A549 treated with CpdA at 1 μM for 4 hours (cell line): Measurements from ENCODE around the gene CEP131. TPM values are rescaled to one million over a fixed set of nuclear protein-coding genes. Genes with fewer than 3 reads are reported as not detected.

ENCODE experiments used
- total RNA-seq: library from RNA; stranded (reverse); fragments of 200-300 nt; extraction: Qiagen RNA extraction; gene quantifications from 5 replicates; pipeline ENCODE4 v1.2.3, GENCODE V29; 2022; ENCODE audit warnings: low read depth

The CEP131 gene
- 6.3 to 9.6 TPM (median 7.9 TPM) in 5 replicates for total RNA-seq

DNA sequence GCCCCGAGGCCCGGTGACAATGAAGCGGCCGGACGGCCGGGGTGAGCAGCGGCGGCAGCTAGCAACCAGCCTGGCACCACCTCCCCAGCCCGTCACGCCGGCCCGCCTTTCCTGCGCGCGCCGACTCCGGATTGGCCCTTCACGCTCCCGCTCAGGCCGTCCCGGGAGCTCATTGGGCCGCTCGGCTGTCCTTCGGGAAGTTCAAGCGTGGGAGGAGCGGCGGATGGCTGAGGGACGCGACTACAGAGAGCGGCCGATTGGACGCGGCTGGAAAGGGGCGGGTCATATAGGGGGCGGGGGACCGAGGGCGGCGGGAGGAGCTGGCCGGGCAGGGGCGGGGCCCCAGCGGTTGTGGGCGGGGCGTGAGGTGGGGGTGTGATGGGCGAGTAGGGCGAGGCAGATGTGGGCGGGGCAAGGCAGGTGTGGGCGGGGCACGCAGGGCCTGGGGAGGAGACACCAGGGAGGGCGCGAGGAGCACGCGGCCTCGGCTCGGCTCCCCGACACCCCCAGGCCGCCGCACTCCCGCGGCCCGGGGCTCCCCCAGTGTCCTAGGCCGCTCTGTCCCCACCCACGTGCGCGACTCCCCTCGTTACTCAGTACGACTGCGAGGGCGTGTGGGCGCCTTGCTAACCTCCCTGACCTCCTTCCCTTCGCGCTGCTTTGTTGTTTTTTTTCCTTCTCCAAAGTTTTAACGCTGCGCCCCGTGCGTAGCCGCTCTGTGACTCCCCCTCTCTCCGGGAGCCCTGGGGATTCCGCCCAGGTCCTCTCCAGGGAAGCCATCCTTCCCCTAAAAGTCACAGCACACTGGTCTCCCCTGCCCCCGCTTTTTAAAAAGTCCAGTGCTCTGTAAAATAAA, at the start of gene CEP131:
CEP131 (minus strand) TSS at position 60 of the 856 bp plus-strand sequence. CDS start 2,909 bp downstream, outside the sequence.

GRCh38 chr17:81238815-81239713, 16.3 kb upstream of the CEP131 start, which contains the start of the genes NDUFAF8 and TEPSIN:
Gene NDUFAF8, plus strand, starts transcription at chr17:81239318. Its CDS starts 46 bp downstream, at chr17:81239364.
Gene TEPSIN, minus strand, starts transcription at chr17:81239055. Its CDS starts 22 bp downstream, at chr17:81239033.

GRCh38 chr17:81166033-81166492, 56.7 kb downstream of the CEP131 start, which contains the start of gene AATK:
Gene AATK, minus strand, starts transcription at chr17:81166221. Its CDS starts 229 bp downstream, at chr17:81165992.

DNA sequence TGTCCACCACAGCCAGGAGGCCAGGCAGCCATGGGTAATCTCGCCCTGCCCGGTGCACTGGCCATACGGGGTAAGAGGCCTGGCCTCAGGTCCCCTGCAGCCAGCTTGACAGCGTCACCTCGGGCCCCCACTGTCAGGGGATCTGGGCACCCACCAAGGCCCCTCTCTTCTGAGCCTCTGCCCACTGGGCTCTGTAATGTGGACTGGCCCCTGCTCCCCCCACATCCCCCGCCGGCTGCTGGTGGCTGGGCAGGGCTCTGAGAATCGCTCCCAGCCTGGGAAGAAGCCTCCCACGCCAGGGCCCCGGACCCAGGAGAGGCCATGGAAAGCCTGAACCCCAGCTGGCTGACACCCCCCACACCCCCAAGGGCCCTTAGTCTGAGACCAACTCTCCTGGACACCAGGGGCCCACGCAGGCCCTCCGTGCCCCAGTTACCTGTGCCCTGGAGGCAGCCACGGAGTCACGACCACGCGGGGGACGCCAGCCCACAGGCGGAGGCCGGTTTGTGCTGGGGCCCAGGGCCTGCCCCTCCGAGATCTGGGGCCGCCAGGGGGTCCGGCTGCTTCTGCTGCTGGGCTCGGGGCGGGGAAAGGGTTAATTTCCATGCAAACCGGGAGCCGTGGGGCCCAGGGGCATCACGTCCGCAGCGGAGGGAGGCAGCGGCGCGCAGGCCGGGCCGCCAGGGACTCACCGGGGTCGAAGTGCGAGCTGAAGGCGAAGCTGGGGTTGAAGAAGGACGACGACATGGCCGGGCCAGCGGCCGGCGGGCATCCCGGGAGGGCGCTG, 57.3 kb downstream of the CEP131 start, which contains the start of gene PVALEF:
PVALEF (plus strand) TSS at position 262 of the 787 bp plus-strand sequence. CDS start 15,720 bp downstream, outside the sequence.

Other genes starting within 250 kb of the CEP131 start
- 27.3 to 36.4 TPM (median 32.0 TPM) in 5 replicates for gene CHMP6, start 231.1 kb downstream of the CEP131 start, total RNA-seq
- gene BAIAP2, start 187.8 kb downstream of the CEP131 start, total RNA-seq: 49.6 to 71.3 TPM (median 61.7 TPM) in 5 replicates
- not detected in 5 replicates for gene PVALEF, start 57.5 kb downstream of the CEP131 start, total RNA-seq
- 0.23 to 0.52 TPM (median 0.43 TPM) in 5 replicates for gene AATK, start 56.7 kb downstream of the CEP131 start, total RNA-seq
- 18.0 to 33.4 TPM (median 28.4 TPM) in 5 replicates for gene TEPSIN, start 16.1 kb upstream of the CEP131 start, total RNA-seq
- gene NDUFAF8, start 16.4 kb upstream of the CEP131 start, total RNA-seq: 98.7 to 229 TPM (median 216 TPM) in 5 replicates
- gene SLC38A10, start 72.3 kb upstream of the CEP131 start, total RNA-seq: 52.1 to 80.0 TPM (median 72.8 TPM) in 5 replicates
- gene BAHCC1, start 172.5 kb upstream of the CEP131 start, total RNA-seq: 12.9 to 18.2 TPM (median 15.4 TPM) in 5 replicates